GM21447 (cell line): ENCODE measurements around the gene TTYH1.

Source experiments
- ATAC-seq: cut with Tn5 transposase; IDR thresholded peaks from one replicate; pipeline ENCODE4 v1.9.1; 2021; ENCODE audit not compliant: unreplicated experiment

TTYH1 gene

GRCh38 chr19:54421521-54421920 lies 6.3 kb downstream of the TTYH1 start:
- ATAC-seq, result no peak

DNA sequence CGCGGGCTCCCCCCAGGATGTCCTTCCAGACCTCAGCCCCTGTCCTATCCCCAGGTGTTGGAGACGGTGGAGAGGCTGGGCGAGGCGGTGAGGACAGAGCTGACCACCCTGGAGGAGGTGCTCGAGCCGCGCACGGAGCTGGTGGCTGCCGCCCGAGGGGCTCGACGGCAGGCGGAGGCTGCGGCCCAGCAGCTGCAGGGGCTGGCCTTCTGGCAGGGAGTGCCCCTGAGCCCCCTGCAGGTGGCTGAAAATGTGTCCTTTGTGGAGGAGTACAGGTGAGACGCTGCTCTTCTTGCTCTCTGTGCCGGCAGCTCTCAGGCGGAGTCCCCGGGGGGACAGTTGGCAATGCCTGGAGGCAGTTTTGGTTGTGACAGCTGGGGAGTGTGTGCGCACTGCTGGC lies 6.9 kb downstream of the TTYH1 start:
- ATAC-seq, result no peak

DNA sequence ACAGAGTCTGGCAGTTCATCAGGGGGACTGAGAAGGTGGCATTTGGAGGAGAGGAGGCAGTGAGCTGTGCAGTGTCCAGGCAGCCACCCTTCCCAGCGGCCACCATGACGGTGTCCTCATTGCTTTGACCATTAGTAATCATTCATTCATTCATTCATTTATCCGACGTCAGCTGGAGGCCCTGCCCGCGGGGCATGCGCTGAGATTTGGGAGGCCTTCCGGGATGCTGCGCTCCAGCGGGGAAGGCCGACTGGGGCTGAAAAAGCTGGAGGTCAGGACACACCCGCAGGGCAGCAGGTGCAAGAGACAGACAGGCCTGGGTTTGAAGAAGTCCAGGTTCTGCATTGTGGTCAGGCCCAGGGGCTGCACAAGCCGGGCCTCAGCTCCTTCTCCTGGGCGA lies 8.9 kb downstream of the TTYH1 start:
- ATAC-seq, result no peak

- no peak for ATAC-seq
Observed at GRCh38 chr19:54424660-54425381, 9.6 kb downstream of the TTYH1 start.

GRCh38 chr19:54425382-54425723 lies 10.1 kb downstream of the TTYH1 start:
- no peak for ATAC-seq

DNA sequence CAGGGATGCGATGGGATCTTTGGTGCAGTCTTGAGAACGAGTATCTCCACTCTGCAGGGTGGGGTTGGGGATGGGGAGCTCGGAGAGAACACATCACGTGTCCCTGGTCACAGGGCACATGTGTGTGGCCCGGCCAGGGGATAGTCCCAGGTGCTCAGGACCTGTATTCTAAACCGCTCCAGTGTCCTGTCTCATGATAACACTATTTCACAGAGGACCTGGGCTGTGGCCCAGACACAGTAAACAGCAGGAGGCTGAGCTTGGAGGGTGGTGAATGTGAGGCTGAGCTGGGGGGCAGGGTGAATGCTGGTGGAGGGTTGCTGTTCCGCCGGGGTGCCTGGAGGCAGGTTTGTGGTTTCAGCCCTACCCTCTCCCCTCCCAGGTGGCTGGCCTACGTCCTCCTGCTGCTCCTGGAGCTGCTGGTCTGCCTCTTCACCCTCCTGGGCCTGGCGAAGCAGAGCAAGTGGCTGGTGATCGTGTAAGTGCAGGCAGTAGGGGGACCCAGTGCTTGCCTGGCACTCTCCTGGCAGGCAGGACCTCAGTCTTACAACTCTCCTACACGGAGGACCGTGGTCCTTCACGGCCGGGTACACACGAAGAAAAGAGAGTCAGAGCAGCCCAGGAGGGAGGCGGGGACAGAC lies 11.1 kb downstream of the TTYH1 start:
- ATAC-seq, result no peak

GRCh38 chr19:54427586-54427985 lies 12.3 kb downstream of the TTYH1 start:
- no peak for ATAC-seq

DNA sequence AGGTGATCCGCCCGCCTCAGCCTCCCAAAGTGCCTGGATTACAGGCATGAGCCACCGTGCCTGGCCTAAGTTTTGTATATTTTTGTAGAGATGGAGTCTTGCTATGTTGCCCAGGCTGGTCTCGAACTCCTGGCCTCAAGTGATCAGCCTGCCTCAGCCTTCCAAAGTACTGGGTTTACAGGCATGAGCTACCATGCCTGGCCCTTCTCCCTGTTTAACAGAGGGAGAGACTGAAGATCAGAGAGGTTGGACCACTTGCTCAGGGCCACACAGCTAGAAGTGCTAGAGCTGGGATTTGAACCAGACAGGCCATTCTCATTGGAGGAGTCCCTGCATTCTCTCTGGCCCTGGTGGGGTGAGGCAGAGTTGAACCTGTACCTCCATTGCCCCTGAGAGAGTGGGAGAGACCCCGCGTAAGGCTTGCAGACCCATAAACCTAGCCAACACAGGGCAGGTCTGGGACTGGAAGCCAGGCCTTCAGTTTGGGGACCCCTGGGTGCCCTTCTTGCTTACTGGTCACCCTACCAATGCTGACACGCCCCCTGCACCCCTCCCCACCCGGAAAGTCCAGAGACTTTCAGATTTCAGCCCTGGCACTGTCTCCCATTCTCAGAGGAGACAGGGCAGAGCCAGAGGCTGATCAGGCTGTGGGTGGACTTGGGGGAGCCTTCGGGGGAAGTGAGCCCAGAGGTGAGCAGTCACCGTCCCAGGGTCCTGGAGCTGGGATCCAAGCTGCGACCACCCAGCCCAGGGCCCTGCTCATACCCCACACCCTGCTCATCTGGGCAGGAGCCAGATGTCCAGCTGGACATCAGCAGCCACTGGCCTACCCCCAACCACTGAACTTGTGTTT lies 13.3 kb downstream of the TTYH1 start:
- ATAC-seq, result no peak

- ATAC-seq, result no peak
Observed at GRCh38 chr19:54429176-54429495, 13.9 kb downstream of the TTYH1 start.

GRCh38 chr19:54429545-54430227 lies 14.4 kb downstream of the TTYH1 start:
- no peak for ATAC-seq

GRCh38 chr19:54430306-54431254 lies 15.3 kb downstream of the TTYH1 start:
- ATAC-seq, result no peak

DNA sequence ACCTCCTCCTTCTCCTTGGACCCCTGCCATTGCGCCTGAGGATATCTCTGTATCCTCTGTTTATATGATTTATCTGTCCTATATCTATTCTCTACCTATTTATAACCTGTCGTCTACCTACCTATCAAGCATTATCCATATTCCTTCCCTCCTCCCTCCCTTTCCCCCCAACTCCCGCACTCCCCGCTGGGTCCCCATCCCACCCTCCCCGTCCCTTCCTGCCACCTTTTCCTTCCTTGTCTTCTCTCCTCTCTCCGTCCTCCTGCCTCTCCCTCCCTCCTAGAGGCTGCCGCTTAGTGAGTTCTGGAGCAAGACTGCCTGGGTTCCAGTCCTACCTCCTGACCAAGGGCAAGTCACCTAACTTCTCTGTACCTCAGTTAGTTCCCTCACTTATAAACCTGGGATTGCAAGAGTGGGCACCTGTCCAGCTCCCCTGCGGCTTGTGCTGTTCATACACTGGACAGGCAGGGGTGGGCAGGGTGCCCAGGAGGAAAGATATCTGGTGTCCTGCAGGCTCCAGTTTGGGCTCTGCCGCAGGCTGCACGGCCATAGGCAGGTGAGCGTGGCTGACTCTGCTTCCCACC lies 16.1 kb downstream of the TTYH1 start:
- ATAC-seq, result no peak

- no peak for ATAC-seq
Observed at GRCh38 chr19:54432144-54432738, 17.0 kb downstream of the TTYH1 start.

GRCh38 chr19:54433697-54434096 lies 18.4 kb downstream of the TTYH1 start:
- ATAC-seq, result no peak

GRCh38 chr19:54434112-54434872 lies 19.0 kb downstream of the TTYH1 start:
- ATAC-seq, result no peak

DNA sequence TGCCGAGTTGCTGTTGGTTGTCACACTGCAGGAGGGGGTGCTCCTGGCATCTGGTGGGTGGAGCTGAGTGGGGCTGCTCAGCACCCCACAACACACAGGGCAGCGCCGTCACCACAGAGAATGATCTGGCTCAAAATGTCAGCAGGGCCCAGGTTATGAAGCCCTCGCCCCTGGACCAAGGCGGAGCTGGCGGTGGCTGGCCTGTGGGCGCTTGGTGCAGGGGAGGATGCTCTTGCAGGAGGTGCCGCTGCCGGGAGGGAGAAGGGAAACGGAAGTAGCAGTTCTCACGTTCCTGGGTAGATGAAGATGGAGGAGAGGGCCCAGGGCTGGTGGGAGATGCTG lies 19.6 kb downstream of the TTYH1 start:
- ATAC-seq, result no peak

- ATAC-seq, result no peak
Observed at GRCh38 chr19:54435551-54436016, 20.3 kb downstream of the TTYH1 start.

GRCh38 chr19:54436031-54436523 lies 20.8 kb downstream of the TTYH1 start:
- ATAC-seq, result no peak
